Activated CD8-positive, alpha-beta T cell treated with anti-CD3 and anti-CD28 coated beads, Interleukin-2, amount 10 ng/mL, durations not matched to agents 7 days and 5 days (primary cell): Measurements from ENCODE around the gene SLIT3. TPM values are rescaled to one million over a fixed set of nuclear protein-coding genes. Genes with fewer than 3 reads are reported as not detected.

ENCODE experiments used
- ATAC-seq: fragments of 150-1000 bp; cut with Tn5 transposase; one replicate; pipeline ENCODE4 v1.10.0; 2021; ENCODE audit warnings: moderate library complexity
- CTCF ChIA-PET: fragments of 350-600 bp; sonication (Branson Sonifier 250); formaldehyde crosslinking; loops from one replicate; lab custom pipeline; 2021; ENCODE audit warnings: antibody characterized with exemption; lab: Charles Lee
- POLR2A ChIA-PET: fragments of 350-600 bp; sonication (Branson Sonifier 250); formaldehyde crosslinking; loops from one replicate; lab custom pipeline; 2021; ENCODE audit warnings: antibody characterized with exemption; lab: Charles Lee
- DNase-seq: peaks from one replicate; pipeline ENCODE4 v3.0.0-alpha.2; 2020
- H3K27ac Mint-ChIP-seq: one replicate; pipeline ENCODE4 v1.8.0; 2021; ENCODE audit warnings: mild to moderate bottlenecking, mixed read lengths
- H3K27me3 Mint-ChIP-seq: one replicate; pipeline ENCODE4 v1.8.0; 2021; ENCODE audit warnings: low read depth, mixed read lengths
- H3K36me3 Mint-ChIP-seq: one replicate; pipeline ENCODE4 v1.8.0; 2021; ENCODE audit warnings: low read depth, mixed read lengths
- H3K4me1 Mint-ChIP-seq: one replicate; pipeline ENCODE4 v1.8.0; 2021; ENCODE audit warnings: low read depth, mixed read lengths
- H3K4me3 Mint-ChIP-seq: one replicate; pipeline ENCODE4 v1.8.0; 2021; ENCODE audit warnings: mild to moderate bottlenecking, mixed read lengths
- H3K9me3 Mint-ChIP-seq: one replicate; pipeline ENCODE4 v1.8.0; 2022; ENCODE audit warnings: mixed read lengths; ENCODE audit not compliant: insufficient read depth
- total RNA-seq, 2 experiments: library from RNA; stranded (reverse); gene quantifications; one replicate each; pipeline ENCODE4 v1.2.3, GENCODE V29; 2021

Gene SLIT3
- total RNA-seq, 2 experiments from 2014 or later, result not detected

- peaks cover 9% of the 10 kb centered on the region for H3K27me3 Mint-ChIP-seq
- DNase-seq (no peak), ATAC-seq (no peak)
- H3K4me3 Mint-ChIP-seq, result no peak overlapping the region
- no peaks in the 10 kb centered on the region for H3K36me3 Mint-ChIP-seq
- ChIA-PET CTCF (interaction anchor here (1.0 kb wide), 1 partner anchor 89 kb away, joined by 3 read pairs; no protein-coding TSS in a partner anchor), POLR2A (no interaction called here)
- no peak overlapping the region for H3K27ac Mint-ChIP-seq
- H3K4me1 Mint-ChIP-seq, result peaks cover 16% of the 10 kb centered on the region
- no peaks in the 10 kb centered on the region for H3K9me3 Mint-ChIP-seq
These were observed 402.6 kb downstream of the SLIT3 start for GRCh38 chr5:168898247-168898911.

DNA sequence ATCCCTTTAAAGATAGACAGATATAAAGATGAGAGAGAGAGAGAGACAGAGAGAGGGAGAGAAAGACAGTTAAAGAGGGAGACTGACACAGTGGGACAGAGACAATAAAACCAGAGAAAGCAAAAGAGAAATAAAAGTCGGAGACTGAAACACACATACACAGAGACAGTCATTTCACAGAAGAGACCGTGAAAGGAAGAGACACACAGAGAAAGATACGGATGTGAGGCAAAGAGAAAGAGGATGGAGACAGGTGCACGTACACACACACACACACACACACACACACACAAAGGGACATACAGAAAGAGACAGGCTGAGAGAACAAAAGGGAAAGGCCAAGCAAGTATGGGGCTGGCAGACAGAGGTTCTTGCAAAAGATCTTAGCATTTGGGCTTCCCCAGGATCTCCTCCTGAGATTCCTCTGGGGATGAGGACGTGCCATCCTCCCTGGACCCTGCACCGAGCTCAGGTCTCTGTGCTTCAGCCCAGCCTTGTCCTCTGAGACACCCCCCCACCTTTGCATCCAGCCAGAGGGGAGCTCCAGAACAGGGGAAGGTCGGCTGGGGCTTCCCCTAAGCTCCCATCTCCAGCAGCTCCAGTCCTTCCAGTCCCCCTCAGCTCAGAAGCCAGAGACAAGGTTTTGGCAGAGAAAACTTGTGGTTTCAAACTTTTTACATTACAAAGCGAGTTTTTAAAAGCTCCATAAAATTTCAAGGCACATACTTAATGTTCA, 403.4 kb downstream of the SLIT3 start:
- H3K9me3 Mint-ChIP-seq, result no peaks in the 10 kb centered on the region
- CTCF ChIA-PET, result no interaction called here
- ATAC-seq, result no peak
- no peaks in the 10 kb centered on the region for H3K36me3 Mint-ChIP-seq
- no peak overlapping the region for H3K27ac Mint-ChIP-seq
- peaks cover 6% of the 10 kb centered on the region for H3K27me3 Mint-ChIP-seq
- DNase-seq, result no peak
- no peak overlapping the region for H3K4me3 Mint-ChIP-seq
- H3K4me1 Mint-ChIP-seq, result peaks cover 16% of the 10 kb centered on the region
- POLR2A ChIA-PET, result no interaction called here

GRCh38 chr5:168895295-168896071, 405.5 kb downstream of the SLIT3 start:
- CTCF ChIA-PET, result no interaction called here
- ATAC-seq (no peak), DNase-seq (no peak)
- H3K4me3 Mint-ChIP-seq, result no peak overlapping the region
- peaks cover 2% of the 10 kb centered on the region for H3K27me3 Mint-ChIP-seq
- H3K36me3 Mint-ChIP-seq, result no peaks in the 10 kb centered on the region
- no peaks in the 10 kb centered on the region for H3K9me3 Mint-ChIP-seq
- H3K4me1 Mint-ChIP-seq, result peaks cover 16% of the 10 kb centered on the region
- H3K27ac Mint-ChIP-seq, result no peak overlapping the region
- POLR2A ChIA-PET, result no interaction called here

GRCh38 chr5:168893283-168893682, 407.7 kb downstream of the SLIT3 start:
- H3K4me3 Mint-ChIP-seq, result no peak overlapping the region

GRCh38 chr5:168892618-168893186, 408.2 kb downstream of the SLIT3 start:
- peaks cover 7% of the 10 kb centered on the region for H3K27me3 Mint-ChIP-seq
- no peak overlapping the region for H3K27ac Mint-ChIP-seq
- peaks cover 2% of the 10 kb centered on the region for H3K4me1 Mint-ChIP-seq
- no peak for DNase-seq
- no peaks in the 10 kb centered on the region for H3K9me3 Mint-ChIP-seq
- no peak overlapping the region for H3K4me3 Mint-ChIP-seq
- CTCF ChIA-PET, result no interaction called here
- H3K36me3 Mint-ChIP-seq, result no peaks in the 10 kb centered on the region
- no peak for ATAC-seq
- POLR2A ChIA-PET, result no interaction called here

More at GRCh38 chr5:168893283-168893682, 407.7 kb downstream of the SLIT3 start:
- DNase-seq, result no peak
- Mint-ChIP-seq H3K27me3 (peaks cover 7% of the 10 kb centered on the region), H3K9me3 (no peaks in the 10 kb centered on the region), H3K36me3 (no peaks in the 10 kb centered on the region), H3K27ac (no peak overlapping the region), H3K4me1 (peaks cover 2% of the 10 kb centered on the region)
- no peak for ATAC-seq
- POLR2A ChIA-PET, result no interaction called here
- CTCF ChIA-PET, result no interaction called here

DNA sequence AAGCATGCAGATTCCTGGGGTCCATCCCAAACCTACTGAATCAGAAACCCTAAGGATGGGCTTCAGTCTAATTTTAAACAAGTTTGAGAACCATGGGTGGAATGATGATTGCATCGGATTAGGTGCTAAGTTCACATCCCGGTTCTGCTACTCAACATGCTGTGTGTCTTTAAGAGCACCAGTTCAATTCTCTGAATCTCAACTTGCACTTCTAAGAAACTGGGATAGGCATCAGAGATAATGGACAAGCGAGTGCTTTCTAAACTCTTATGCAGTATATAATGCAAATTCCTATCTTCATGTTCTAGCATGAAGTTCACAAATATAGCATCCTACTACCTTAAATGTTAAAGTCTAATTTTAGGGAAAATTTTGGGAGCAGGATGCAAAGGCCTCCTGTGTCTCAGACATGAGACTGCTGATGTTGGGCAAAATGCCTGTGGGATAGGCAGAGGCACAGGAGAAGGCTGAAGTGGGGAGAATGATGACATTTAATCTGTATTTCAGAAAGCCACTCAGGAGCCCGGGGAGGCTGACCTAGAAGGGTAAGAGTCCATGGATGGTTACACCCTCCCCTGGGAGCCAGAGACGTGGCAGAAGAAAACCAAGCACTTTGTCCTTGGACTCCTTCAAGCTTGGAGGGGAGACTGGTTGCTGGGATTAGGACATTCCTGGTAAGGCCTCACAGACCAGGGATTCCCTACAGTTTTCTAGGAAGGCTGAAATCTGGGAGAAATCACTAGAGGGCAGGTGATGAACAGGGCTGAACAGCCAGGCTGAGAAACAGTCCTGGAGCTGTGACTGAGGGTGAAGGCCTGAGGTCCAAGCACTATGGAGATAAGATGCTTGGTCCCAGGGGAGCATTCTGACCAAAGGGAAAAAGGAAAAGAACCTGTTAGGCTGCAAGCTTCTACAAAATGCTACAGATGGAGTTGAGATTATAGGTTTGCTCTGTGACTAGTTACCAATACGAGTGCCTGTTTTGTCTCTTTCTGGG, 409.8 kb downstream of the SLIT3 start:
- ChIA-PET CTCF (no interaction called here), POLR2A (no interaction called here)
- H3K4me3 Mint-ChIP-seq, result no peak overlapping the region
- no peak for DNase-seq
- H3K27ac Mint-ChIP-seq, result no peak overlapping the region
- no peaks in the 10 kb centered on the region for H3K36me3 Mint-ChIP-seq
- no peaks in the 10 kb centered on the region for H3K9me3 Mint-ChIP-seq
- no peak for ATAC-seq
- H3K27me3 Mint-ChIP-seq, result peaks cover 7% of the 10 kb centered on the region
- peaks cover 2% of the 10 kb centered on the region for H3K4me1 Mint-ChIP-seq

DNA sequence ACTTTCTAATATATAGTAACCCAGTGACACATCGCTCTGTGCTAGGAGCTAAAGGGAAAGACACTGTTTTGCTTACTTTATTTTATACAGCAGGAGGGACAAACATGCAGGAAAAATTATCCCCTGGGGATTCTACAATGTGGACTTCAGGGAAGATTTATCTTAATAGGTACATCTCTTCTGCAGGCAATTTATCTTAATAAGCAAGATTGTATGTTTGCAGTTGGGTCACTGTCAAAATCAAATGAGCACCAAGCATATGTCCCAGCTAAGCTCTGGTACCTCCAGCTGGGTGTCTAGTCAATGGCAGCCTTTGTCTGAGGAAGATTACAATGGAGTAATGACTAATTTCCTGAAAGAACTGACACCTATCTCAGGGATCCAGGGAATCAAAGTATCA, 411.9 kb downstream of the SLIT3 start:
- DNase-seq (no peak), ATAC-seq (no peak)
- Mint-ChIP-seq H3K4me3 (no peak overlapping the region), H3K27me3 (peaks cover 4% of the 10 kb centered on the region), H3K4me1 (no peaks in the 10 kb centered on the region), H3K9me3 (no peaks in the 10 kb centered on the region), H3K27ac (no peak overlapping the region), H3K36me3 (no peaks in the 10 kb centered on the region)
- ChIA-PET CTCF (no interaction called here), POLR2A (no interaction called here)

GRCh38 chr5:168887931-168888330, 413.0 kb downstream of the SLIT3 start:
- H3K4me1 Mint-ChIP-seq, result no peaks in the 10 kb centered on the region
- no peak for ATAC-seq
- peaks cover 4% of the 10 kb centered on the region for H3K27me3 Mint-ChIP-seq
- H3K9me3 Mint-ChIP-seq, result no peaks in the 10 kb centered on the region
- CTCF ChIA-PET, result no interaction called here
- POLR2A ChIA-PET, result no interaction called here
- H3K4me3 Mint-ChIP-seq, result no peak overlapping the region
- no peaks in the 10 kb centered on the region for H3K36me3 Mint-ChIP-seq
- no peak overlapping the region for H3K27ac Mint-ChIP-seq
- no peak for DNase-seq

DNA sequence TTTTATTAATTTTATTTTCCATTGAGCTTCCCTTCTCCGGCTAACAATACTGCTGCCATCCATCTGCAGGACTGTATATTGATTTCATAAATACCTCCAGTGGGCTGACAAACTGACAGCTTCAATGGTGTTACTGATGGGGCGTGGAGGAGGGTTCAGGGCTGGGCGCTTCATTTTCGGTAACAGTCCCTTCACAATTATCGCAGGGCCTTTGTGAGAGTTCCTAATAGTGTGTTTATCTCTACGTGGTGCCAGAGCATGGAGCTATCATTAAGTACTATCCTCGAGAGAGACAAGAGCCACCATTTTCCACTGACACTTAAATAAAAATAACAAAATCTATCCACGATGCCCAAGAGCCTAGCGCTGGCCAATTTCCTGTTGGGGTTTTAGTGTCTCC, 414.8 kb downstream of the SLIT3 start:
- H3K4me1 Mint-ChIP-seq, result no peaks in the 10 kb centered on the region
- H3K27ac Mint-ChIP-seq, result no peak overlapping the region
- ATAC-seq, result no peak
- H3K9me3 Mint-ChIP-seq, result no peaks in the 10 kb centered on the region
- H3K27me3 Mint-ChIP-seq, result peaks cover 4% of the 10 kb centered on the region
- CTCF ChIA-PET, result no interaction called here
- H3K4me3 Mint-ChIP-seq, result no peak overlapping the region
- no peaks in the 10 kb centered on the region for H3K36me3 Mint-ChIP-seq
- DNase-seq, result no peak
- POLR2A ChIA-PET, result no interaction called here

- no peak overlapping the region for H3K27ac Mint-ChIP-seq
- no peaks in the 10 kb centered on the region for H3K36me3 Mint-ChIP-seq
- H3K4me1 Mint-ChIP-seq, result no peaks in the 10 kb centered on the region
- peaks cover 4% of the 10 kb centered on the region for H3K27me3 Mint-ChIP-seq
- POLR2A ChIA-PET, result no interaction called here
- H3K4me3 Mint-ChIP-seq, result no peak overlapping the region
- DNase-seq, result no peak
- no peak for ATAC-seq
- CTCF ChIA-PET, result no interaction called here
- no peaks in the 10 kb centered on the region for H3K9me3 Mint-ChIP-seq
These were observed 415.4 kb downstream of the SLIT3 start for GRCh38 chr5:168885324-168886120.
